ENCODE results near the gene DMD. TPM values are rescaled to one million over a fixed set of nuclear protein-coding genes. Genes with fewer than 3 reads are reported as not detected.

DMD gene
- total and polyA plus RNA-seq, 2 experiments from 2014 or later: 1.5 to 2.0 TPM

DNA sequence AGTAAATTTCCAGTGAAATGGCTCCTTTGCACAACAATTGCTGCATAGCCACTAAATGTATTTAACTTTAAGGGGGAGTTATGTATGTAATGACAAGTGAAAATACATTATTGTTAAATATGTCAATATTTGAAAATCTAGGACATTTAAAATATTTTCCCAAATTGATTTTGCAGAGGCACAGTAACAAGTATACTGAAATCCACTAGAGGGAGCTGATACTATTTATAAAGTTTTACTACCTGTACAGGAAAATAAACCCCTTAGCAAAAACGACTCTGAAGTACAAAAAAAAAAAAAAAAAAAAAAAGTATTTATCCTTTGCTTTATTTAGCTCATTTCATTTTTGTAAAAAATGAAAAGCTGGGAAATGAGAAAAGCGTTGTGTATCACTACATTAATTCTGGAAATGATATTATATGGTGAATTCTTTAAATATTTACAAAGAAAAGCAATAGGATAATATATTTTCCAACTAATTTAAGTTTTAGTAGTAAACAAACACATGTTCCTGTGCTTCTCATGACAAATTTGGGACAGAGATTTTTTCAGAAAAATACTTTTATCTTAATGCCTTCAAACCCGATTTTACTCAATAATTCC, 727.7 kb downstream of the DMD start:
- Histone ChIP-seq H3K4me3 (no peak overlapping the region), H3K9ac (no peak overlapping the region), H3K79me2 (ENCODE audit: insufficient read depth) (no peaks in the 10 kb centered on the region), H3K36me3 (ENCODE audit: low read depth) (no peaks in the 10 kb centered on the region), H3K4me1 (ENCODE audit: insufficient read depth) (no peaks in the 10 kb centered on the region), H3K9me2 (ENCODE audit: insufficient read depth) (no peaks in the 10 kb centered on the region), H3K4me2 (ENCODE audit: unreplicated experiment) (no peak overlapping the region), H3K27me3 (replicated peaks; ENCODE audit: insufficient read depth) (no peaks in the 10 kb centered on the region), H2AFZ (no peak overlapping the region), H3K9me3 (ENCODE audit: low read depth) (no peaks in the 10 kb centered on the region), H3F3A (ENCODE audit: insufficient read depth) (no peaks in the 10 kb centered on the region), H4K20me1 (ENCODE audit: insufficient read depth) (no peaks in the 10 kb centered on the region), H3K27ac (no peak overlapping the region)
- in situ Hi-C loops (cut with MboI): no loop called here
- DNase-seq: peak; percentile 4
- TF ChIP-seq EZH2phosphoT487 (IDR thresholded peaks at IDR 0.05; ENCODE audit: insufficient read depth, low read depth) (no peak), EZH2 (IDR thresholded peaks at IDR 0.05; ENCODE audit: insufficient read depth, poor library complexity, severe bottlenecking) (no peak)
- 6 to 10% methylated on average over 3 of the region's 3 CpGs for WGBS, 2 experiments (ENCODE audit: low coverage in 1 of 2, low lambda C conversion rate in 2 of 2, missing lambda C conversion rate in 2 of 2)

GRCh38 chrX:32480019-32480418, 731.3 kb downstream of the DMD start:
- DNase-seq: no peak
- Histone ChIP-seq H3K36me3 (ENCODE audit: low read depth) (no peaks in the 10 kb centered on the region), H3K9me3 (ENCODE audit: low read depth) (no peaks in the 10 kb centered on the region), H3K79me2 (ENCODE audit: insufficient read depth) (no peaks in the 10 kb centered on the region), H4K20me1 (ENCODE audit: insufficient read depth) (no peaks in the 10 kb centered on the region), H3K9me2 (ENCODE audit: insufficient read depth) (no peaks in the 10 kb centered on the region), H3K27me3 (replicated peaks; ENCODE audit: insufficient read depth) (no peaks in the 10 kb centered on the region), H3K27ac (no peak overlapping the region), H3K4me1 (ENCODE audit: insufficient read depth) (no peaks in the 10 kb centered on the region), H3K4me3 (no peak overlapping the region), H3K9ac (no peak overlapping the region), H3K4me2 (ENCODE audit: unreplicated experiment) (no peak overlapping the region), H2AFZ (no peak overlapping the region), H3F3A (ENCODE audit: insufficient read depth) (no peaks in the 10 kb centered on the region)
- WGBS, 2 experiments (ENCODE audit: low coverage in 1 of 2, low lambda C conversion rate in 2 of 2, missing lambda C conversion rate in 2 of 2): 44% methylated on average over 2 of the region's 2 CpGs
- no peak for TF ChIP-seq EZH2phosphoT487 (IDR thresholded peaks at IDR 0.05; ENCODE audit: insufficient read depth, low read depth)
- TF ChIP-seq EZH2 (IDR thresholded peaks at IDR 0.05; ENCODE audit: insufficient read depth, poor library complexity, severe bottlenecking): no peak
- in situ Hi-C loops (cut with MboI): no loop called here

DNA sequence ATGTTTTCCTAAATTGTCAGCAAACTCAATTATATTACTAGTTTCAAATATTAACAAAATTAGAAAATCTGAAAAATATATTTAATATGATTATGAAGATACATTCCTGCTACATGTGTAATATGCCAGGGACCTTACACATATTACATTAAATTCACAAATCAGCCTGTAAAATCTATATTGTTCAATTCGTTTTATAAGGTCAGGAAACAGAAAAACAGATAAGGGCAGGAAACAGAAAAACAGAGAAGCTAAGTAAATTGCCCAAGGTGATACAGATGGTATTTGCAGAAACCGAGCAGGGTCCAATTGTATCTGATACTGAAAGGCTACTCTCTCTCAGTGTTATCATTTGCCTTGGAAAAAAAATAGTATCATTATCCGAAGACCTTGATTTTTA, 739.0 kb downstream of the DMD start:
- Histone ChIP-seq H3K9me2 (ENCODE audit: insufficient read depth) (no peaks in the 10 kb centered on the region), H3K4me2 (ENCODE audit: unreplicated experiment) (no peak overlapping the region), H3K4me3 (no peak overlapping the region), H3K36me3 (ENCODE audit: low read depth) (no peaks in the 10 kb centered on the region), H3K79me2 (ENCODE audit: insufficient read depth) (no peaks in the 10 kb centered on the region), H4K20me1 (ENCODE audit: insufficient read depth) (no peaks in the 10 kb centered on the region), H3F3A (ENCODE audit: insufficient read depth) (no peaks in the 10 kb centered on the region), H3K9me3 (ENCODE audit: low read depth) (no peaks in the 10 kb centered on the region), H3K9ac (no peak overlapping the region), H3K27ac (no peak overlapping the region), H2AFZ (no peak overlapping the region), H3K27me3 (replicated peaks; ENCODE audit: insufficient read depth) (no peaks in the 10 kb centered on the region), H3K4me1 (ENCODE audit: insufficient read depth) (no peaks in the 10 kb centered on the region)
- in situ Hi-C loops (cut with MboI): no loop called here
- WGBS, 2 experiments (ENCODE audit: low coverage in 1 of 2, low lambda C conversion rate in 2 of 2, missing lambda C conversion rate in 2 of 2): 10 to 26% methylated on average over 3 of the region's 3 CpGs
- no peak for DNase-seq
- TF ChIP-seq EZH2phosphoT487 (IDR thresholded peaks at IDR 0.05; ENCODE audit: insufficient read depth, low read depth) (no peak), EZH2 (IDR thresholded peaks at IDR 0.05; ENCODE audit: insufficient read depth, poor library complexity, severe bottlenecking) (no peak)

DNA sequence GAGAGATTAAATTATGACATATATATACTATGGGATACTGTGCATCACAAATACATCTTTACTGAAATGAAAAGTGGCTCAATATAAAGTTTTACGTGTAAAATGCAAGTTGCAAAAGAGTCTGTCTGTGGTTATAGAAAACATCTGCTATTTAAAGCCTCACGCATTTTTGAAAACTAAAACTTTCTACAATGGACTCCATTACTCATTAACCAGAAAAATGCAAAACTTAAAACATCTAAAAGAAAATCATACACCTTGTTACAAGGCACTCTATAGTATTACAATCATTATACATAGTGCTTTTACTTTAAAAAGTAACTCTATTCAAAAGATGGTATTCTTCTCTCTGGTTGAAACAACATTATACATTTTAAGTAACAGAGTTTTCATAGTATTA, 755.6 kb downstream of the DMD start:
- Histone ChIP-seq H3K79me2 (ENCODE audit: insufficient read depth) (no peaks in the 10 kb centered on the region), H3K36me3 (ENCODE audit: low read depth) (no peaks in the 10 kb centered on the region), H2AFZ (no peak overlapping the region), H3K4me1 (ENCODE audit: insufficient read depth) (no peaks in the 10 kb centered on the region), H3K27me3 (replicated peaks; ENCODE audit: insufficient read depth) (no peaks in the 10 kb centered on the region), H4K20me1 (ENCODE audit: insufficient read depth) (no peaks in the 10 kb centered on the region), H3K9me2 (ENCODE audit: insufficient read depth) (no peaks in the 10 kb centered on the region), H3F3A (ENCODE audit: insufficient read depth) (no peaks in the 10 kb centered on the region), H3K9ac (no peak overlapping the region), H3K9me3 (ENCODE audit: low read depth) (no peaks in the 10 kb centered on the region), H3K27ac (no peak overlapping the region), H3K4me2 (ENCODE audit: unreplicated experiment) (no peak overlapping the region), H3K4me3 (no peak overlapping the region)
- TF ChIP-seq EZH2 (IDR thresholded peaks at IDR 0.05; ENCODE audit: insufficient read depth, poor library complexity, severe bottlenecking) (no peak), EZH2phosphoT487 (IDR thresholded peaks at IDR 0.05; ENCODE audit: insufficient read depth, low read depth) (no peak)
- in situ Hi-C loops (cut with MboI): no loop called here
- 0 to 3% methylated on average over 2 of the region's 2 CpGs for WGBS, 2 experiments (ENCODE audit: low coverage in 1 of 2, low lambda C conversion rate in 2 of 2, missing lambda C conversion rate in 2 of 2)
- DNase-seq: no peak

Data from GM23248 (cell line).